ENCODE data around the gene CEMIP.

The CEMIP gene

DNA sequence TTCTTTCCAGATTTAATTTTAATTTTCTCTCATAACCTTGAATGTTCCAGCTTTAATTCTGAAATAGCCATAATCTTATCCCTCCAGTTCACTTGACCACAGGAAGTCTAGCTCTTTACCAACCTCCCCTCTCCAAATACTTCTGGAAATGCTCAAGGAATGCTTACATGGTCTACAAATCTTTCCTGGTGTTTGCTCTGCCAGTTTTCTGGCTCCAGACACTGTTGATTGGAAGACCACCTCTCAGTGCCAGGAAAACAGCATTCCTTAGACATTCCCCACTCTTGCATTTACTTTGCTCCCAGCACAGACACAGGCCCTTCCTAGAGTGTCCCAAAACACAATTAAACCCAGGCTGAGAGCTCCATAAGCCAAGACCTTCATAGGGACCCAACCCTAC is 111.8 kb downstream of the CEMIP start:
- DNase-seq (ENCODE audit: low read depth): no peak

DNA sequence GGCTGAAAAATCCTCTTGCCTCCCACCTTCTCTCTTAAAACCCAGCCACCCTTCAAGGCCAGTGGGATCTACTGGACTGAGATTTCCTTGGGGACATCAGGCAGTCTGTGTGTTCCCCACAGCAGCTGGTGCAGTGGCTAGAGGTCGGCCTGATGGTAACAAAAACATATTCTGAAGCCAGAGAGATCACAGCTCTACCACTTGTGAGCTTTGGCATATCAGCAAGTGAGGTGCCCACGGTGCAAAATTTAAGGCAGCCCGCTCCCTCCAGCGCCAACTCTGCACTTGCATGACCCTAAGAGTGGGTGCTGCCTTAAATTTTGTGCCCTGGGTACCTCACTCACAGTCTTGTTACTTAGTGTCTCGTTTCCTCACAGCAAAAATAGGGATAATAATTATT is 113.2 kb downstream of the CEMIP start:
- DNase-seq (ENCODE audit: low read depth): no peak

GRCh38 chr15:80893777-80894176 is 114.6 kb downstream of the CEMIP start:
- DNase-seq (ENCODE audit: low read depth): peak; percentile 33

DNA sequence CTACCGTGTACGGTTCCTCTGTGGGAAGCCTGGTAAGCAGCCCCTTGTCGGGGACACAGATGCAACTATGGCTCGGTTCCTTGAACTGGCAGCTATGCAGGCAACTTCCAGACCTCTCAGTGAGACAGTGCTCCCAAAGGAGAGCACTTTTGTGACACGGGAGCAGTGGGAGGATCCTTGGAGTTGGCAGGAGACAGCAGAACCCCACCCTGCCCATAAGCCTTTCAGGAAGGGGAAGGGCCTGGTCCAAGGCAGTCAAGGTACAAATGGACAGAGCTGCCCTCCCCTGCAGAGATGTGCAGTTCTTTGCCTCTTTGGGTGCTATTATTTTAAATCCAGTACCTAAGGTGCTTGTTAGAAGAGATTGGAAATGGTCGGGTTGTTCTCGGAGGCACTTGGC is 115.9 kb downstream of the CEMIP start:
- no peak for DNase-seq (ENCODE audit: low read depth)

- DNase-seq (ENCODE audit: low read depth): no peak
These were observed 116.8 kb downstream of the CEMIP start for GRCh38 chr15:80895965-80896364.

- no peak for DNase-seq (ENCODE audit: low read depth)
These were observed 118.9 kb downstream of the CEMIP start for GRCh38 chr15:80898040-80898439.

DNA sequence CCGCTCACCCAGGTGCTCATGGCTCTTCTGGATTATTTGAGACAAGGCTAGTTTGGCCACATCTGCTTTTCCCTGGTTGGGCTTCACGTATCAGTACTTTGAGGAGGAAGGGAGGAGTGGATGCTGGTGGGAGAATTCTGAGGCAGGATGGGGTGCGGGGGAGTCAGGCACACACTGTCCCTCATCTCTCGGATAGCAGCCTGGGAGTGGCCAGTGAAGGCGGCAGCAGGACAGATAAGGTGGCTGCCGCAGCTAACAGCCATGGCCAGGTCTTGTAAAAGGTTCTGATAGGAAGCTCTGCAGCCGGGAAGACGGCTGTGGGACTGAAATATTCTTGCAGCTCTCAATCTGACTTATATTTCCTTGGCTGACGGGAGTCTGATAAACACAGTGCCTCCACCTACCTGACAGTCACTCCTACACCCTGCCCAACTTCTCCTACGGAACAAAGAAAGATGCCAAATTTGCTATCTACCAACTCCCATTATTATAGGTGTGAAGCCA is 123.2 kb downstream of the CEMIP start:
- no peak for DNase-seq (ENCODE audit: low read depth)

- DNase-seq (ENCODE audit: low read depth): no peak
These were observed 125.8 kb downstream of the CEMIP start for GRCh38 chr15:80904998-80905397.

GRCh38 chr15:80906159-80906766 is 127.1 kb downstream of the CEMIP start:
- DNase-seq (ENCODE audit: low read depth): no peak

DNA sequence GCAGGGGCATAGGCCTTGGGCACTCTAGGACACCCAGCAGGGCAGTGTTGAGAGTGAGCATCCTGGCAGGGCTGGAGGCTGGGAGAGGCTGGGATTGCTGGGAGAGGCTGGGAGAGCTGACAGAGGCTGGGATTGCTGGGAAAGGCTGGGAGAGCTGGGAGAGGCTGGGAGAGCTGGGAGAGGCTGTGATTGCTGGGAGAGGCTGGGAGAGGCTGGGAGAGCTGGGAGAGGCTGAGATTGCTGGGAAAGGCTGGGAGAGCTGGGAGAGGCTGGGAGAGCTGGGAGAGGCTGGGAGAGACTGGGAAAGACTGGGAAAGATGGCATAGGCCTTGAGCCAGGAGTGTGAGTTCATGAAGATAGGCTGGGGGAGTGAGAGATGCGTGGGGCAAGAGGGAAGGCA is 132.7 kb downstream of the CEMIP start:
- no peak for DNase-seq (ENCODE audit: low read depth)

GRCh38 chr15:80912673-80913072 is 133.5 kb downstream of the CEMIP start:
- DNase-seq (ENCODE audit: low read depth): no peak

DNA sequence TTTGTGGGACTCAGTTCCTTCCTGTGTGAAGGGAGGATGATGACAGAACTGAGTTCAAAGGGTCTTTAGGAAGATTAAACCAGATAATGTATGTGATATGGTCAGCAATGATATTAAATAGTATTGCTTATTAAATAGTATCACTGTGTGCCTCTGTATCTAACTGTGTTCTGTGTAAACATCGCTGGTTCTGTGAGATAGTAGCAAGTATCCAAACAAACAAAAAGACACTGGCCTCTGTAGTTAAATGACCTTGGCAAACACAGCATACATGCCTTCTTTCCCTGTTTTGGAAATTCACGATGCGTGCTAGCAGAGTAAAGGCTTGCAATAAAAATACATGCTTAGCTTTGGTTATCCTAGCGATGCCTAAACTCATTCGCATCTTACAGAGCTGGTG is 134.4 kb downstream of the CEMIP start:
- no peak for DNase-seq (ENCODE audit: low read depth)

DNA sequence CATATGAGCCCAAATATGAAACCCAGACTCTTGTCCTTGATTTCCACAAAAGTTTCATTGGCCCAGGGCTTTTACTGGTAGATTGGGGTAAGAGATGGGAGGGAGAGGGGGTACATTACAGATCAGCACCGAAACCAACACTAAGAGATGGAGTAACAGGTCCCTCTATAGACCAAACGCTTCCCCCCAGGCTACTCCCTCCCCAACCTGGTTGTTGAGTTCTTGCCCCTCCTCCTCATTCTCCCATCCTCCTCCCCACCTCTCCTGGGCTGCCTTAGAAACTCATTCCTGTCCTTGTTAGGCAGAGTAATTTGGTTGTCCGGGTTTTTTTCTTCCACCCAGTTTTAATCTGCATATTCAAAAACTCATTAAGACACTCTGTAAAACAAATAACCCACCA is 136.3 kb downstream of the CEMIP start:
- DNase-seq (ENCODE audit: low read depth): no peak

GRCh38 chr15:80916056-80916455 is 136.9 kb downstream of the CEMIP start:
- no peak for DNase-seq (ENCODE audit: low read depth)

DNA sequence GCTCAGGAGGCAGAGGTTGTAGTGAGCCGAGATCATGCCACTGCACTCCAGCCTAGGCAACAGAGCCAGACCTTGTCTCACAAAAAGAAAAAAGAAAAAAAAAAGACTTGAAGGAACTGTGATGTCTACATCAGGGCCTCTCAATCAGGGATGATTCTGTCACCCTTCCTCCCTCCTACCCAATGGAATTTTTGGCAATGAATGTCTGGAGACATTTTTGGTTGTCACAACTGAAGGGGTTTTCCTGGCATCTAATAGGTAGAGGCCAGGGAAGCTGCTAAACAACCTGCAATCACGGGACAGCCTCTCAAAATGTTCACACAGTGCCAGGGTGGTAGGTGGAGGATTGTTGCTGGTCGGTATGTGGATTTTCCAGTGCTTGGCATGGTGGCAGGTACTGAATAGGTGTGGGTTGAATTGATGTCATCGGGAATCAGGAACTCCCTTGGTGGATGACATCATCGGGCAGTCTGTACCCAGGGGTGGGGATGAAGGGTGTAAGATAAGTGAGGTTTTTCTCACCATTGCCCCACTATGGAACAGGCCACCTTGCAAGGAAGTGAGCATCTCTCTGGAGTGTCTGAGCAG is 139.1 kb downstream of the CEMIP start:
- DNase-seq (ENCODE audit: low read depth): no peak

- no peak for DNase-seq (ENCODE audit: low read depth)
These were observed 141.1 kb downstream of the CEMIP start for GRCh38 chr15:80920271-80920699.

- no peak for DNase-seq (ENCODE audit: low read depth)
These were observed 142.7 kb downstream of the CEMIP start for GRCh38 chr15:80921736-80922410.

- DNase-seq (ENCODE audit: low read depth): no peak
These were observed 144.5 kb downstream of the CEMIP start for GRCh38 chr15:80923668-80924067.

DNA sequence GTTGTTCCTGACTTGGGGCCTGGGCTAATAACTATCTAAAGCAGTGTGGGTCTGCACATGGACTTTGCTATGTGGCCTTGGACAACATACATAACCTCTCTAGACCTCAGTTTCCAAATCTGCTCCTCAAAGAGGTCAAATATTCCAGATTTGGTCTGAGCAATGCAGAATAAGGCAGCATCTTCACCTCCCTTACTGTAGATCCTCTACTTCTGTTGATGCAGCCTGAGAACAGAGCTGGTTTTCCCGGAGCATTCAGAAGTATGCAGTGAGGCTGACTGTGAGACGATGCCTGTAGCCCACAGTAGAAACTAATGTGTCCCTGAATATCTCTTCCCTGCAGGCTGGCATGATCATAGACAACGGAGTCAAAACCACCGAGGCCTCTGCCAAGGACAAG is 145.1 kb downstream of the CEMIP start:
- DNase-seq (ENCODE audit: low read depth): no peak

DNA sequence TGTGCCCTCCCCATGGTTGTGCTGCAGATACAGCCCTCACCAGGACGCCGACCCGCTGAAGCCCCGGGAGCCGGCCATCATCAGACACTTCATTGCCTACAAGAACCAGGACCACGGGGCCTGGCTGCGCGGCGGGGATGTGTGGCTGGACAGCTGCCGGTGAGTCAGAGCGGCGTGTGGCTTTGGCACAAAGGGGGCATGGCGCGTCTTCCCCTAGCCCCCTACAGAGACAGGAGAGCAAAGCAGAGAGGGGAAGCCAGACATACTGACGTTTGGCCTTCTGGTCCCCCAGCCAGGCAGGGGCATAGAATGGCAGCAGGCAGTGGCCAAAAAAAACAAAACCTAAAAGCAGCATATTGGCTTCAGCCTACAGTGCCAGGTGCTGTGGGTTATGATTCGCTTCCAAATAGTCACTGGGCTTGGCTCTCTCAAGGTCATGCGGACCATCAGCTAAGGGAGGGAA is 146.5 kb downstream of the CEMIP start:
- no peak for DNase-seq (ENCODE audit: low read depth)

- DNase-seq (ENCODE audit: low read depth): no peak
These were observed 147.0 kb downstream of the CEMIP start for GRCh38 chr15:80926126-80926525.

- DNase-seq (ENCODE audit: low read depth): peak; percentile 70
These were observed 150.1 kb downstream of the CEMIP start for GRCh38 chr15:80929225-80929624.

GRCh38 chr15:80929689-80930088 is 150.5 kb downstream of the CEMIP start:
- no peak for DNase-seq (ENCODE audit: low read depth)
